Endothelial cell of umbilical vein (primary cell): Measurements from ENCODE around the gene CYB5R4. TPM values are rescaled to one million over a fixed set of nuclear protein-coding genes. Genes with fewer than 3 reads are reported as not detected.

Experiments
- BruUV-seq: library from RNA; stranded (reverse); fragments of 400-500 nt; replicated peaks from 2 replicates; lab custom pipeline; 2021; lab: Mats Ljungman, UMichigan
- CTCF ChIA-PET: fragments of 300-600, 350-600 bp; sonication (Branson Sonifier 250); formaldehyde crosslinking; loops from one replicate; lab custom pipeline; 2021; ENCODE audit warnings: antibody characterized with exemption, inconsistent platforms; lab: Charles Lee
- POLR2A ChIA-PET: fragments of 300-600, 350-600 bp; sonication (Branson Sonifier 250); formaldehyde crosslinking; loops from one replicate; lab custom pipeline; 2021; ENCODE audit warnings: antibody characterized with exemption, inconsistent platforms; lab: Charles Lee
- DNase-seq: peaks from one replicate; pipeline ENCODE4 v3.0.0-alpha.2; 2011; ENCODE audit warnings: low read depth, low spot score
- FAIRE-seq: peaks from 2 replicates; lab custom pipeline; 2011; peaks lifted over from hg19 to GRCh38; lab: Jason Lieb, UNC
- H2AFZ ChIP-seq: 2 replicates; pipeline ENCODE4 v1.6.0; 2012; ENCODE audit warnings: low read depth, low read length, control low read depth, inconsistent platforms
- H3K27ac ChIP-seq: 2 replicates; pipeline ENCODE4 v1.5.1; 2011; ENCODE audit warnings: low read depth, mild to moderate bottlenecking, control low read depth, low read length, moderate library complexity; ENCODE audit not compliant: insufficient read depth
- H3K27me3 ChIP-seq, 2 experiments: 2 replicates each; pipeline versions ENCODE4 v1.6.0 to v1.6.1; 2011; ENCODE audit warnings: low read length in 2 of 2, mixed read lengths in 1 of 2; ENCODE audit not compliant: control insufficient read depth in 2 of 2, insufficient read depth in 2 of 2
- H3K36me3 ChIP-seq, 2 experiments: 2 replicates in 1 of 2; 3 replicates in 1 of 2; pipeline ENCODE4 v1.5.1; 2011; ENCODE audit warnings: low read length in 2 of 2, mild to moderate bottlenecking in 1 of 2, moderate library complexity in 1 of 2; ENCODE audit not compliant: control insufficient read depth in 2 of 2, insufficient read depth in 2 of 2; ENCODE audit errors: extremely low read depth in 1 of 2
- H3K4me1 ChIP-seq: 3 replicates; pipeline ENCODE4 v1.5.1; 2011; ENCODE audit warnings: mild to moderate bottlenecking, low read length; ENCODE audit not compliant: control insufficient read depth, insufficient read depth; ENCODE audit errors: extremely low read depth
- H3K4me2 ChIP-seq: 2 replicates; pipeline ENCODE4 v1.6.1; 2011; ENCODE audit warnings: low read length, control low read depth, mixed read lengths; ENCODE audit not compliant: insufficient read depth
- H3K4me3 ChIP-seq, 3 experiments: fragments of 200-600 bp in 1 of 3; sonication (generic), shearing (Covaris generic) in 1 of 3; replicated peaks in 1 of 3; 2 replicates each; pipeline ENCODE4 v1.5.1; 2011 to 2016; ENCODE audit warnings: control low read depth in 3 of 3, low read length in 3 of 3, mild to moderate bottlenecking in 2 of 3, inconsistent platforms in 1 of 3, low read depth in 1 of 3, moderate library complexity in 1 of 3; ENCODE audit not compliant: insufficient read depth in 1 of 3
- H3K79me2 ChIP-seq: 2 replicates; pipeline ENCODE4 v1.6.0; 2012; ENCODE audit warnings: low read length, inconsistent platforms; ENCODE audit not compliant: control insufficient read depth, insufficient read depth
- H3K9ac ChIP-seq: replicated peaks from 2 replicates; pipeline ENCODE3; 2011; ENCODE audit warnings: low read length, control low read depth; ENCODE audit not compliant: insufficient read depth; ENCODE audit errors: extremely low read depth
- H3K9me1 ChIP-seq: replicated peaks from 3 replicates; pipeline ENCODE4 v1.6.0; 2011; ENCODE audit warnings: mild to moderate bottlenecking, low read length; ENCODE audit not compliant: control insufficient read depth, insufficient read depth; ENCODE audit errors: extremely low read depth
- H3K9me3 ChIP-seq: replicated peaks from 2 replicates; pipeline ENCODE4 v1.5.1; 2012; ENCODE audit warnings: low read length, inconsistent platforms; ENCODE audit not compliant: control insufficient read depth, insufficient read depth
- H4K20me1 ChIP-seq: replicated peaks from 2 replicates; pipeline ENCODE3; 2011; ENCODE audit warnings: mild to moderate bottlenecking, low read length; ENCODE audit not compliant: control insufficient read depth, insufficient read depth; ENCODE audit errors: extremely low read depth
- EZH2 ChIP-seq: IDR thresholded peaks from 2 replicates; pipeline ENCODE4 v1.6.1; 2012; ENCODE audit warnings: borderline replicate concordance, low read depth, mild to moderate bottlenecking, moderate library complexity, low read length, inconsistent platforms; ENCODE audit not compliant: severe bottlenecking
- FOS ChIP-seq: IDR thresholded peaks from 2 replicates; pipeline ENCODE4 v1.6.1; 2011; ENCODE audit warnings: mild to moderate bottlenecking, low read length, moderate library complexity, borderline replicate concordance; ENCODE audit not compliant: insufficient read depth
- GATA2 ChIP-seq: IDR thresholded peaks from 2 replicates; pipeline ENCODE4 v1.7.0; 2011; ENCODE audit warnings: low read depth, mild to moderate bottlenecking, moderate library complexity, mixed read lengths, low read length; ENCODE audit not compliant: insufficient read length, insufficient read depth
- JUN ChIP-seq: IDR thresholded peaks from 2 replicates; pipeline ENCODE4 v1.6.1; 2011; ENCODE audit warnings: borderline replicate concordance, low read depth; ENCODE audit not compliant: insufficient read length, insufficient read depth
- MYC ChIP-seq: IDR thresholded peaks from one replicate; pipeline ENCODE4 v1.6.1; 2011; ENCODE audit warnings: mild to moderate bottlenecking, low read depth, low read length
- POLR2A ChIP-seq: IDR thresholded peaks from 2 replicates; pipeline ENCODE4 v1.6.1; 2012; ENCODE audit warnings: low read depth, mild to moderate bottlenecking, control low read depth, low read length
- POLR2AphosphoS5 ChIP-seq: IDR thresholded peaks from 2 replicates; pipeline ENCODE4 v1.6.1; 2012; ENCODE audit warnings: low read depth, mild to moderate bottlenecking, control low read depth, low read length, moderate library complexity; ENCODE audit not compliant: insufficient read depth
- dilution Hi-C: fragments of 300-500 bp; cut with MboI; formaldehyde crosslinking; loops from one replicate; pipeline ENCODE4 v1.15.0; 2019; ENCODE audit warnings: low sequenced_read_pairs; ENCODE audit not compliant: extremely low pct_ligation_motif_present
- intact Hi-C: fragments of 100-400 bp; cut with micrococcal nuclease; formaldehyde crosslinking; loops from one replicate; pipeline ENCODE4 v1.10.0; 2022
- polyA plus RNA-seq, 4 experiments: library from polyadenylated mRNA; depleted of rRNA in 3 of 4; stranded (reverse) in 3 of 4; unstranded in 1 of 4; fragments of >200 nt; gene quantifications; 2 replicates each; pipeline versions ENCODE4 v1.2.1 to v1.2.3, GENCODE V29; 2011 to 2012; ENCODE audit warnings: missing spikeins in 1 of 4
- total RNA-seq: library from RNA; stranded (reverse); gene quantifications from 2 replicates; pipeline ENCODE4 v1.2.3, GENCODE V29; 2021
- TF ChIP-seq, protein P1 (sequence below): IDR thresholded peaks from 2 replicates; pipeline ENCODE4 v1.6.1; 2011; ENCODE audit not compliant: insufficient read depth, insufficient read length
- TF ChIP-seq, protein P2 (sequence below), 2 donors: IDR thresholded peaks; 1 replicate in 1 of 2; 2 replicates in 1 of 2; pipeline ENCODE4 v1.5.1; 2011; ENCODE audit warnings: low read length in 2 of 2, mild to moderate bottlenecking in 2 of 2, moderate library complexity in 2 of 2, control low read depth in 1 of 2, inconsistent platforms in 1 of 2, low read depth in 1 of 2; ENCODE audit not compliant: insufficient read depth in 1 of 2; ENCODE audit errors: extremely low read depth in 1 of 2

Gene CYB5R4
- total and polyA plus RNA-seq, 2 donors (not counting 3 experiments of a cell fraction or from before 2014, with no cell fraction given) = 3.1 to 13.4 TPM

DNA sequence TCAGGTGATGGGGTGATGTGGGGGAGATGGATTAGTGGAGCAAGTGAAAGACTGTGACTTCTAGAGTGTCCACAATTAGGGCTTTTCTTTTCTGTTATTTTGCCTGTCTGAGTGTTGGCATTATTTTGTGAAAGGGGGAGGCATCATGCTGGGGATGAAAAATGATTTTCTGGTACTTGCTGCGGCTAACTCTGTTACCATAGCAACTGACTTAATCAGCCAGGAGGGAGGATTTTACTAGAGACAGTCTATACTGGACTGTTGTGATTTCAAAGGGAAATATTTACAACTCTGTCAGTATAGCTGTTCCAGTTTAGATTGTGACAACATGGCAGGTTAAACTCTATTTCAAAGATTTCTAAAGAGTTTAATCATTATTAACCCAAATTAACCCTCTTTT, 143.6 kb downstream of the CYB5R4 start:
- peaks cover 0 to 2% of the 10 kb centered on the region in 2 experiments for H3K27me3 ChIP-seq
- DNase-seq (no peak), FAIRE-seq (no peak)
- ChIA-PET POLR2A (no interaction called here), CTCF (no interaction called here)
- no peak overlapping the region for H3K4me3 ChIP-seq
- TF ChIP-seq, protein P1, sequence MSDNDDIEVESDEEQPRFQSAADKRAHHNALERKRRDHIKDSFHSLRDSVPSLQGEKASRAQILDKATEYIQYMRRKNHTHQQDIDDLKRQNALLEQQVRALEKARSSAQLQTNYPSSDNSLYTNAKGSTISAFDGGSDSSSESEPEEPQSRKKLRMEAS = no peak
- TF ChIP-seq POLR2AphosphoS5 (no peak), FOS (no peak), MYC (no peak), GATA2 (no peak), JUN (no peak), POLR2A (no peak), EZH2 (no peak)
- TF ChIP-seq, protein P2, sequence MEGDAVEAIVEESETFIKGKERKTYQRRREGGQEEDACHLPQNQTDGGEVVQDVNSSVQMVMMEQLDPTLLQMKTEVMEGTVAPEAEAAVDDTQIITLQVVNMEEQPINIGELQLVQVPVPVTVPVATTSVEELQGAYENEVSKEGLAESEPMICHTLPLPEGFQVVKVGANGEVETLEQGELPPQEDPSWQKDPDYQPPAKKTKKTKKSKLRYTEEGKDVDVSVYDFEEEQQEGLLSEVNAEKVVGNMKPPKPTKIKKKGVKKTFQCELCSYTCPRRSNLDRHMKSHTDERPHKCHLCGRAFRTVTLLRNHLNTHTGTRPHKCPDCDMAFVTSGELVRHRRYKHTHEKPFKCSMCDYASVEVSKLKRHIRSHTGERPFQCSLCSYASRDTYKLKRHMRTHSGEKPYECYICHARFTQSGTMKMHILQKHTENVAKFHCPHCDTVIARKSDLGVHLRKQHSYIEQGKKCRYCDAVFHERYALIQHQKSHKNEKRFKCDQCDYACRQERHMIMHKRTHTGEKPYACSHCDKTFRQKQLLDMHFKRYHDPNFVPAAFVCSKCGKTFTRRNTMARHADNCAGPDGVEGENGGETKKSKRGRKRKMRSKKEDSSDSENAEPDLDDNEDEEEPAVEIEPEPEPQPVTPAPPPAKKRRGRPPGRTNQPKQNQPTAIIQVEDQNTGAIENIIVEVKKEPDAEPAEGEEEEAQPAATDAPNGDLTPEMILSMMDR (IDR thresholded peaks at IDR 0.05; ENCODE audit: extremely low read depth in 1 of 2, insufficient read depth in 1 of 2, low read depth in 1 of 2, low read length in 2 of 2) = no peak
- H4K20me1 ChIP-seq = no peaks in the 10 kb centered on the region
- no peaks in the 10 kb centered on the region for H3K9me1 ChIP-seq
- H3K27ac ChIP-seq = no peak overlapping the region
- H2AFZ ChIP-seq = no peak overlapping the region
- no TSS peak for BruUV-seq
- H3K9ac ChIP-seq = no peak overlapping the region
- H3K36me3 ChIP-seq = no peaks in the 10 kb centered on the region
- H3K79me2 ChIP-seq = no peaks in the 10 kb centered on the region
- dilution Hi-C loops (no loop called here), intact Hi-C loops (no loop called here)
- no peak overlapping the region for H3K4me2 ChIP-seq
- no peaks in the 10 kb centered on the region for H3K4me1 ChIP-seq
- H3K9me3 ChIP-seq = no peaks in the 10 kb centered on the region
